ENCODE results near the gene LIN52.
"Not testable (repeated sequence)": the region's sequence is repeated elsewhere in the genome, so short reads cannot be mapped to it uniquely, and the experiment has no call there.

Gene LIN52

GRCh38 chr14:74111395-74112216, 26.9 kb downstream of the LIN52 start:
- peak; percentile 38 to 79 for DNase-seq

GRCh38 chr14:74125487-74125886, 40.7 kb downstream of the LIN52 start:
- DNase-seq: not testable (repeated sequence)

GRCh38 chr14:74126315-74127013, 41.7 kb downstream of the LIN52 start:
- DNase-seq: no peak

GRCh38 chr14:74127634-74128033, 42.9 kb downstream of the LIN52 start:
- no peak for DNase-seq

- DNase-seq: peak; percentile 18 to 32
These were observed 49.2 kb downstream of the LIN52 start for GRCh38 chr14:74133833-74134481.

GRCh38 chr14:74134484-74134883, 49.7 kb downstream of the LIN52 start:
- DNase-seq: no peak

GRCh38 chr14:74135426-74135825, 50.7 kb downstream of the LIN52 start:
- peak; percentile 11 to 12 for DNase-seq

GRCh38 chr14:74140374-74140850, 55.7 kb downstream of the LIN52 start:
- peak; percentile 31 to 37 for DNase-seq

- DNase-seq: peak; percentile 34 to 47
These were observed 56.9 kb downstream of the LIN52 start for GRCh38 chr14:74141703-74142102.

- no peak for DNase-seq
These were observed 57.8 kb downstream of the LIN52 start for GRCh38 chr14:74142523-74142922.

GRCh38 chr14:74144789-74145188, 60.0 kb downstream of the LIN52 start:
- DNase-seq: no peak

- DNase-seq: no peak
These were observed 62.8 kb downstream of the LIN52 start for GRCh38 chr14:74147571-74147970.

- no peak for DNase-seq
These were observed 63.9 kb downstream of the LIN52 start for GRCh38 chr14:74148705-74149104.

- DNase-seq: no peak
These were observed 70.5 kb downstream of the LIN52 start for GRCh38 chr14:74155287-74155686.

- DNase-seq: no peak
These were observed 71.0 kb downstream of the LIN52 start for GRCh38 chr14:74155749-74156148.

GRCh38 chr14:74160763-74161162, 76.0 kb downstream of the LIN52 start:
- DNase-seq: no peak

- DNase-seq: no peak
These were observed 76.9 kb downstream of the LIN52 start for GRCh38 chr14:74161526-74162158.

- DNase-seq: no peak
These were observed 85.2 kb downstream of the LIN52 start for GRCh38 chr14:74169906-74170305.

- peak; percentile 22 to 33 for DNase-seq
These were observed 91.6 kb downstream of the LIN52 start for GRCh38 chr14:74176400-74176793.

- no peak for DNase-seq
These were observed 95.1 kb downstream of the LIN52 start for GRCh38 chr14:74179856-74180255.

GRCh38 chr14:74190927-74191575, 106.3 kb downstream of the LIN52 start:
- no peak for DNase-seq

GRCh38 chr14:74194506-74195274, 109.9 kb downstream of the LIN52 start:
- no peak for DNase-seq

All from inflammatory macrophage treated with lipopolysaccharide for 1 hour (primary cell).